Activated gamma-delta T cell treated with Interleukin-2 at 50 U/mL for 16 hours (primary cell): ENCODE results near the gene YJEFN3.

Source experiments
- DNase-seq: peaks from one replicate; pipeline ENCODE4 v3.0.0-alpha.2; 2020

Gene YJEFN3

GRCh38 chr19:19498255-19498991 lies 30.3 kb upstream of the YJEFN3 start:
- no peak for DNase-seq

- no peak for DNase-seq
Observed at GRCh38 chr19:19499272-19499995, 29.3 kb upstream of the YJEFN3 start.

- DNase-seq, result no peak
Observed at GRCh38 chr19:19500975-19501644, 27.6 kb upstream of the YJEFN3 start.

GRCh38 chr19:19501798-19502197 lies 26.9 kb upstream of the YJEFN3 start:
- no peak for DNase-seq

GRCh38 chr19:19502281-19502680 lies 26.4 kb upstream of the YJEFN3 start:
- DNase-seq, result no peak

GRCh38 chr19:19502808-19503602 lies 25.7 kb upstream of the YJEFN3 start:
- DNase-seq, result no peak

GRCh38 chr19:19504754-19505668 lies 23.7 kb upstream of the YJEFN3 start:
- no peak for DNase-seq

GRCh38 chr19:19505669-19506326 lies 22.9 kb upstream of the YJEFN3 start:
- DNase-seq, result no peak

- DNase-seq, result no peak
Observed at GRCh38 chr19:19506592-19506991, 22.1 kb upstream of the YJEFN3 start.

GRCh38 chr19:19507354-19507753 lies 21.4 kb upstream of the YJEFN3 start:
- no peak for DNase-seq

GRCh38 chr19:19508217-19508616 lies 20.5 kb upstream of the YJEFN3 start:
- no peak for DNase-seq

GRCh38 chr19:19510432-19510831 lies 18.3 kb upstream of the YJEFN3 start:
- DNase-seq, result no peak

- DNase-seq, result no peak
Observed at GRCh38 chr19:19513682-19514081, 15.0 kb upstream of the YJEFN3 start.

- no peak for DNase-seq
Observed at GRCh38 chr19:19514215-19514657, 14.5 kb upstream of the YJEFN3 start.

GRCh38 chr19:19514881-19515641 lies 13.7 kb upstream of the YJEFN3 start, which contains the start of gene TSSK6:
TSSK6 (minus strand) TSS chr19:19515548; CDS start chr19:19515427, 121 bp downstream.
- DNase-seq, result no peak

- DNase-seq, result peak; percentile 94
Observed at GRCh38 chr19:19515642-19516519, 12.8 kb upstream of the YJEFN3 start, which contains the start of gene NDUFA13. NDUFA13 (plus strand) TSS chr19:19516225; CDS start chr19:19516239, 14 bp downstream.

- DNase-seq, result no peak
Observed at GRCh38 chr19:19517235-19517619, 11.5 kb upstream of the YJEFN3 start.

- DNase-seq, result no peak
Observed at GRCh38 chr19:19520989-19521388, 7.7 kb upstream of the YJEFN3 start.

- no peak for DNase-seq
Observed at GRCh38 chr19:19523177-19523576, 5.5 kb upstream of the YJEFN3 start.
